Measurements from ENCODE around the gene GEMIN5.
A peak's percentile ranks its signal among the peaks of the same experiment; 100 is the strongest.

GEMIN5 gene

DNA sequence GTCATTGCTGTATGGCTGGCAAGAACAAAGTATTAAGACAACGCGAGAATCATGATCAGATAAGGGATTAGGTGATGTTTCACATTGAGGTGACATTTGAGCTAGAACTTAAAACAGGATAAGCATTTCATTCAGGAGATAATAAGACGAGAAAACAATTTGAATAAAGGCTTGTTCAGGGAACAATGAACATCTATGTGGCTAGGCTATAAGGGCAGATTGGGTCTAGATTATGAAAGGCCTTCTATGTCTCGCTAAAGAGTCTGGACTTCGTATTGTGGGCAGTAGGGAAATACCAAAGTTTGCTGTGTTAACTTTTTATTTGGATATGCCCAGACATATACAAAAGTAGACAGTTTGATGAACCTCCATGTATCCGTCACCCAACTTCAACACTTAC is 9.8 kb upstream of the GEMIN5 start:
- H3K27ac ChIP-seq (ENCODE audit: low read depth, low read length): no peak overlapping the region
- H3K9ac ChIP-seq (ENCODE audit: low read length): no peak overlapping the region
- H4K5ac ChIP-seq (ENCODE audit: low read length): no peak overlapping the region
- no peak overlapping the region for H2BK5ac ChIP-seq (ENCODE audit: low read length)
- H2BK120ac ChIP-seq (ENCODE audit: low read depth, low read length): no peak overlapping the region
- H3K23ac ChIP-seq (ENCODE audit: low read length): no peak overlapping the region
- H3K4me1 ChIP-seq (ENCODE audit: control insufficient read depth, low read depth, low read length): no peaks in the 10 kb centered on the region
- H3K4ac ChIP-seq (ENCODE audit: low read depth, low read length): no peak overlapping the region
- peaks cover 2% of the 10 kb centered on the region for H3K79me1 ChIP-seq (ENCODE audit: low read length)
- H3K18ac ChIP-seq (ENCODE audit: low read length): no peak overlapping the region
- peaks cover 2% of the 10 kb centered on the region for H3K79me2 ChIP-seq (ENCODE audit: control insufficient read depth, insufficient read depth, low read length)
- no peak overlapping the region for H2AK5ac ChIP-seq (ENCODE audit: low read length)
- H2BK15ac ChIP-seq (replicated peaks; ENCODE audit: low read depth): no peak overlapping the region
- DNase-seq: no peak
- H3K36me3 ChIP-seq (ENCODE audit: control insufficient read depth, insufficient read depth, low read length): no peaks in the 10 kb centered on the region
- H4K8ac ChIP-seq (ENCODE audit: low read depth, low read length): no peak overlapping the region
- H3K4me3 ChIP-seq (ENCODE audit: low read length): no peak overlapping the region
- H3K56ac ChIP-seq (ENCODE audit: low read length): no peak overlapping the region
- WGBS (ENCODE audit: extremely low coverage, insufficient coverage, low lambda C conversion rate): no CpG with 5 or more reads among the region's 6 CpGs
- H3K27me3 ChIP-seq (ENCODE audit: insufficient read depth, low read length, poor library complexity): no peaks in the 10 kb centered on the region
- no peak overlapping the region for H3K4me2 ChIP-seq (ENCODE audit: low read length)

DNA sequence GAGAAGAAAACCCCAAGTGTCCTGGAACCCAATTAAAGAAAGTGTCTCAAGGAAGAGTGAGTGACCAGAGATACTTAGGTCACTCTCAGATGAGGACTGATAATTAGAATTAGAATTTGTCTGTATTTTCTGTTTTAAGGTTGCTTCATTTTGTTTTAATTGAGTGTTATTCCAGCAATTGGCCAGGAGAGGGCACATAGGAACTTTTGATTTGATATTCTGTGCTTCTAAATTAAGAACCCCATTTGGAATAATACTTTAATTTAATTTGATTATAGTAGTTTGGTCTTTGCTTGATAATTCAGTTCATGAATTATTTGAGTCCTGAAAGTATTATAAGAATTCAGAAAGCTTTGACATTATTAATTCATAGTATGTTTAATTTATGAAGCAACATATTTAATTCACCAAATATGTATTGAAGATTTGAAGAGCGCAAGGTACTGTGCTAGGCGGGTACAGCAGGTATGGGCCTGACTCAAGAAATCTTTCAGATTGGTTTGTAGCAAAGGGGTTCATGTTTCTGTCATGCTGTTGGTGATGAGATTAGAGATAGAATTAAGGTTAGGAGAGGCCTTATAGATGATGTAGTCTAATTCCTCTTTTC is 7.8 kb upstream of the GEMIN5 start:
- Histone ChIP-seq H3K4me2 (ENCODE audit: low read length) (no peak overlapping the region), H2BK15ac (replicated peaks; ENCODE audit: low read depth) (no peak overlapping the region), H3K18ac (ENCODE audit: low read length) (no peak overlapping the region), H3K4me3 (ENCODE audit: low read length) (no peak overlapping the region), H3K36me3 (ENCODE audit: control insufficient read depth, insufficient read depth, low read length) (no peaks in the 10 kb centered on the region), H3K27ac (ENCODE audit: low read depth, low read length) (no peak overlapping the region), H3K23ac (ENCODE audit: low read length) (no peak overlapping the region), H4K5ac (ENCODE audit: low read length) (no peak overlapping the region), H3K4ac (ENCODE audit: low read depth, low read length) (no peak overlapping the region), H2BK5ac (ENCODE audit: low read length) (no peak overlapping the region), H3K27me3 (ENCODE audit: insufficient read depth, low read length, poor library complexity) (no peaks in the 10 kb centered on the region), H3K9ac (ENCODE audit: low read length) (no peak overlapping the region), H2BK120ac (ENCODE audit: low read depth, low read length) (no peak overlapping the region), H2AK5ac (ENCODE audit: low read length) (no peak overlapping the region), H4K8ac (ENCODE audit: low read depth, low read length) (no peak overlapping the region), H3K79me1 (ENCODE audit: low read length) (peaks cover 6% of the 10 kb centered on the region), H3K56ac (ENCODE audit: low read length) (no peak overlapping the region), H3K4me1 (ENCODE audit: control insufficient read depth, low read depth, low read length) (no peaks in the 10 kb centered on the region), H3K79me2 (ENCODE audit: control insufficient read depth, insufficient read depth, low read length) (peaks cover 11% of the 10 kb centered on the region)
- WGBS (ENCODE audit: extremely low coverage, insufficient coverage, low lambda C conversion rate): no CpG with 5 or more reads among the region's 2 CpGs
- no peak for DNase-seq

DNA sequence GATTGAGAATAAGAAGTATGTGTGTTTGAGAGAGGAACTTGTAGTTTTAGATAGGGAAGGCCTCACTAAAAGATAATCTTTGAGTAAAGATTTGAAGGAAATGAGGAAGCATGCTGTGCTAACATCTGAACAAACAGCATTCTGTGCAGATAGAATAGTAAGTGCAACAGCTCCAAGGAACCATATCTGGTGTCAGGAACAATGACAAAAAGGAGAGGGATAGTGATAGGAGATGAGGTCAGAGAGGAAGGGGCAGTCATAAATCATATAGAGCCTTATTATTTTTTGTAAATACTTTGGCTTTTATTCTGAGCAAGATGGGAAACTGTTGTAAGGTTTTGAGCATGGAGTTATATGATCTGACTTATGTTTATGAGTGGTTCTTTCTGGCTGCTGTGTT is 6.7 kb upstream of the GEMIN5 start:
- Histone ChIP-seq H3K79me1 (ENCODE audit: low read length) (peaks cover 6% of the 10 kb centered on the region), H3K9ac (ENCODE audit: low read length) (no peak overlapping the region), H2BK15ac (replicated peaks; ENCODE audit: low read depth) (no peak overlapping the region), H3K23ac (ENCODE audit: low read length) (no peak overlapping the region), H3K4me3 (ENCODE audit: low read length) (no peak overlapping the region), H3K56ac (ENCODE audit: low read length) (no peak overlapping the region), H3K18ac (ENCODE audit: low read length) (no peak overlapping the region), H3K4ac (ENCODE audit: low read depth, low read length) (no peak overlapping the region), H3K27me3 (ENCODE audit: insufficient read depth, low read length, poor library complexity) (no peaks in the 10 kb centered on the region), H2BK5ac (ENCODE audit: low read length) (no peak overlapping the region), H3K79me2 (ENCODE audit: control insufficient read depth, insufficient read depth, low read length) (peaks cover 11% of the 10 kb centered on the region), H2AK5ac (ENCODE audit: low read length) (no peak overlapping the region), H2BK120ac (ENCODE audit: low read depth, low read length) (no peak overlapping the region), H3K4me1 (ENCODE audit: control insufficient read depth, low read depth, low read length) (no peaks in the 10 kb centered on the region), H4K5ac (ENCODE audit: low read length) (no peak overlapping the region), H3K27ac (ENCODE audit: low read depth, low read length) (peak overlapping the region; percentile 31), H4K8ac (ENCODE audit: low read depth, low read length) (no peak overlapping the region), H3K36me3 (ENCODE audit: control insufficient read depth, insufficient read depth, low read length) (no peaks in the 10 kb centered on the region), H3K4me2 (ENCODE audit: low read length) (no peak overlapping the region)
- no peak for DNase-seq

DNA sequence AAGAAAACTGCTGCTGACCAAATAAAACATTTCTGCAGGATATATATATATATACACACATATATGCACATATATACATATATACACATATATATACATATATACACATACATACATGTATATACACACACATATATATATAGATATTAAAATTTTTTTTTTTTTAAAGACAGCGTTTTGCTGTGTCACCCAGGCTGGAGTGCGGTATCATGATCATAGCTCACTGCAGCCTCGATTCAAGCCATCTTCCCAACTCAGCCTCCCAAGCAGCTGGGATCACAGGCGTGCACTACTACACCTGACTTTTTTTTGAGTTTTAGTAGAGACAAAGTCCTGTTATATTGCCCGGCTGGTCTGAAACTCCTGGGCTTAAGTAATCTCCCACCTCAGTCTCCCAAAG is 5.5 kb upstream of the GEMIN5 start:
- Histone ChIP-seq H4K8ac (ENCODE audit: low read depth, low read length) (no peak overlapping the region), H3K27me3 (ENCODE audit: insufficient read depth, low read length, poor library complexity) (no peaks in the 10 kb centered on the region), H3K4me3 (ENCODE audit: low read length) (no peak overlapping the region), H2BK15ac (replicated peaks; ENCODE audit: low read depth) (no peak overlapping the region), H4K5ac (ENCODE audit: low read length) (no peak overlapping the region), H3K4me2 (ENCODE audit: low read length) (no peak overlapping the region), H3K79me1 (ENCODE audit: low read length) (peaks cover 6% of the 10 kb centered on the region), H3K56ac (ENCODE audit: low read length) (no peak overlapping the region), H2BK5ac (ENCODE audit: low read length) (no peak overlapping the region), H3K4me1 (ENCODE audit: control insufficient read depth, low read depth, low read length) (no peaks in the 10 kb centered on the region), H3K79me2 (ENCODE audit: control insufficient read depth, insufficient read depth, low read length) (peaks cover 11% of the 10 kb centered on the region), H3K18ac (ENCODE audit: low read length) (no peak overlapping the region), H3K9ac (ENCODE audit: low read length) (no peak overlapping the region), H3K27ac (ENCODE audit: low read depth, low read length) (no peak overlapping the region), H3K36me3 (ENCODE audit: control insufficient read depth, insufficient read depth, low read length) (no peaks in the 10 kb centered on the region), H3K23ac (ENCODE audit: low read length) (no peak overlapping the region), H2AK5ac (ENCODE audit: low read length) (no peak overlapping the region), H2BK120ac (ENCODE audit: low read depth, low read length) (no peak overlapping the region), H3K4ac (ENCODE audit: low read depth, low read length) (no peak overlapping the region)
- no peak for DNase-seq
- no CpG with 5 or more reads among the region's 5 CpGs for WGBS (ENCODE audit: extremely low coverage, insufficient coverage, low lambda C conversion rate)

DNA sequence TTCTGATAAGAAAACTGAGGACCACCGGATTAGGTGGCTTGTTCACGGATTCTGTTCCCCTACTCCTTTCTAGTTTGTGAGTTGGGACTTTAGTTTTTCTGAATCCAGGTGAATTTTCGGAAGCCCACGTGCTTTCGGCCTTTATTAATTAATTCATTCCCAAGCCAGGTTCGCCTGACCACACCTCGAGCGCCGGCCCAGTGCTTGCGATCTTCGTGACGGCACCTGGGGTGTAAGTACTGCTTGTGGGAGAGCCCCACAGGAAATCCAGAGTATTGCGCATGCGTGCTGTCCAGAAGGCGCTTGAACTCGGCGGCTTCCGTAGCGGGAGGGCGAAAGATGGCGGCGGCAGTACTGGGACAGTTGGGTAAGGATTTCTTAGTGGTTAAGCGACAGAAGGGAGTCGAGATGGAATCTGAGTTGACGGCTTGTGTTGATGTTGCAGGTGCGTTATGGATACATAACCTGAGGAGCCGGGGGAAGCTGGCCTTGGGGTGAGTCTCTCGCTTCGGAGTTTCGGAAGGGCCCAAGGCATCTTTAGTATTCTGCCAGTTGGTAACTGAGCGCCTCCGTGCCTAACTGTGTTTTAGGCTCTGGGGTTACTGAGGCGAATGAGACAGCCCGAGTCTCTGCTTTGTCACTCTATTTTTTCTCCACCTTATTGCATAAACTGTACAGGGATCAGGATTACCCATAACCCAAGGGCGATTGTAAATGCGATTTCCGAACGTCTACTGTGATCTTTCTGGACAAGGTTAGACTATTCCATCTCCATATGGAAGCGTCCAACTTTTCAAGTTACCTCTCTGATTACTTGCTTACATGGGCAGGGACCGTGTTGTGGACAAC is 3.0 kb upstream of the GEMIN5 start, which contains the start of gene MRPL22:
TSS of gene MRPL22 (plus strand) at position 302 of the 849 bp plus-strand sequence. CDS start at position 340, 38 bp downstream.
- peak within 1 kb of the TSS; percentile 39 for H3K23ac ChIP-seq (ENCODE audit: low read length)
- H3K4ac ChIP-seq (ENCODE audit: low read depth, low read length): peak within 1 kb of the TSS; percentile 38
- peak within 1 kb of the TSS; percentile 68 for H4K8ac ChIP-seq (ENCODE audit: low read depth, low read length)
- H4K5ac ChIP-seq (ENCODE audit: low read length): no peak within 1 kb of the TSS
- WGBS (ENCODE audit: extremely low coverage, insufficient coverage, low lambda C conversion rate): no CpG with 5 or more reads among the region's 40 CpGs
- H2BK5ac ChIP-seq (ENCODE audit: low read length): peak within 1 kb of the TSS; percentile 65
- peak within 1 kb of the TSS; percentile 94 for H3K56ac ChIP-seq (ENCODE audit: low read length)
- H3K27ac ChIP-seq (ENCODE audit: low read depth, low read length): peak within 1 kb of the TSS; percentile 46
- H2AK5ac ChIP-seq (ENCODE audit: low read length): peak within 1 kb of the TSS; percentile 76
- no peak within 1 kb of the TSS for H2BK15ac ChIP-seq (replicated peaks; ENCODE audit: low read depth)
- peaks cover 21% of the 10 kb centered on the region for H3K79me2 ChIP-seq (ENCODE audit: control insufficient read depth, insufficient read depth, low read length)
- H3K4me1 ChIP-seq (ENCODE audit: control insufficient read depth, low read depth, low read length): peaks cover 1% of the 10 kb centered on the region
- H3K18ac ChIP-seq (ENCODE audit: low read length): peak within 1 kb of the TSS; percentile 25
- no peaks in the 10 kb centered on the region for H3K36me3 ChIP-seq (ENCODE audit: control insufficient read depth, insufficient read depth, low read length)
- H3K4me3 ChIP-seq (ENCODE audit: low read length): peak within 1 kb of the TSS; percentile 92
- H3K79me1 ChIP-seq (ENCODE audit: low read length): peaks cover 11% of the 10 kb centered on the region
- no peaks in the 10 kb centered on the region for H3K27me3 ChIP-seq (ENCODE audit: insufficient read depth, low read length, poor library complexity)
- peak within 1 kb of the TSS; percentile 98 for H3K4me2 ChIP-seq (ENCODE audit: low read length)
- H3K9ac ChIP-seq (ENCODE audit: low read length): peak within 1 kb of the TSS; percentile 93
- DNase-seq: peak; percentile 95
- peak within 1 kb of the TSS; percentile 49 for H2BK120ac ChIP-seq (ENCODE audit: low read depth, low read length)

Data from mesendoderm (in vitro differentiated cells).